GM12875 (cell line): ENCODE results near the gene TBX1.

ENCODE experiments used
- H3K4me3 ChIP-seq: one replicate; pipeline ENCODE4 v1.5.1; 2011; ENCODE audit warnings: low read depth, low read length, control low read depth
- CTCF ChIP-seq: IDR thresholded peaks from 2 replicates; pipeline ENCODE4 v1.5.1; 2011; ENCODE audit warnings: low read depth, mild to moderate bottlenecking, control low read depth, inconsistent platforms, low read length, moderate library complexity, borderline replicate concordance; ENCODE audit not compliant: insufficient read depth

Gene TBX1

GRCh38 chr22:19719488-19720021, 41.0 kb upstream of the TBX1 start:
- TF ChIP-seq CTCF = no peak
- no peak overlapping the region for H3K4me3 ChIP-seq

- no peak overlapping the region for H3K4me3 ChIP-seq
- TF ChIP-seq CTCF = no peak
Observed at GRCh38 chr22:19720150-19720827, 40.3 kb upstream of the TBX1 start.

GRCh38 chr22:19720999-19721329, 39.6 kb upstream of the TBX1 start:
- TF ChIP-seq CTCF = no peak
- no peak overlapping the region for H3K4me3 ChIP-seq

GRCh38 chr22:19721330-19722177, 39.0 kb upstream of the TBX1 start:
- no peak overlapping the region for H3K4me3 ChIP-seq
- no peak for TF ChIP-seq CTCF

- no peak for TF ChIP-seq CTCF
- no peak overlapping the region for H3K4me3 ChIP-seq
Observed at GRCh38 chr22:19722178-19722981, 38.2 kb upstream of the TBX1 start.

GRCh38 chr22:19722982-19723231, 37.7 kb upstream of the TBX1 start:
- no peak overlapping the region for H3K4me3 ChIP-seq
- TF ChIP-seq CTCF = no peak
